Thyroid gland (tissue), 4 donors: ENCODE data around the gene OR6C70. TPM values are rescaled to one million over a fixed set of nuclear protein-coding genes. Genes with fewer than 3 reads are reported as not detected.
"Not testable (repeated sequence)": the region's sequence is repeated elsewhere in the genome, so short reads cannot be mapped to it uniquely, and the experiment has no call there.

Experiments used
- DNase-seq, 2 donors: peaks; one replicate each; pipeline ENCODE4 v3.0.0-alpha.2; 2019
- H3K27ac ChIP-seq, 3 donors: fragments of 200-600 bp; sonication (generic); 1 replicate in 2 of 3; 2 replicates in 1 of 3; pipeline ENCODE4 v1.5.1; 2016 to 2019; ENCODE audit warnings: mild to moderate bottlenecking in 1 of 3, moderate library complexity in 1 of 3
- H3K27me3 ChIP-seq: fragments of 200-600 bp; sonication (generic); one replicate; pipeline ENCODE4 v1.5.1; 2019
- H3K36me3 ChIP-seq, 2 donors: fragments of 200-600 bp; sonication (generic); one replicate each; pipeline ENCODE4 v1.5.1; 2016 to 2019
- H3K4me1 ChIP-seq, 2 donors: fragments of 200-600 bp; sonication (generic); one replicate each; pipeline ENCODE4 v1.5.1; 2017 to 2019
- H3K4me3 ChIP-seq, 3 donors: fragments of 200-600 bp; sonication (generic); replicated peaks in 1 of 3; 1 replicate in 2 of 3; 2 replicates in 1 of 3; pipeline ENCODE4 v1.5.1; 2016; ENCODE audit warnings: mild to moderate bottlenecking in 1 of 3
- H3K9me3 ChIP-seq: fragments of 200-600 bp; sonication (generic); one replicate; pipeline ENCODE4 v1.5.1; 2017
- POLR2A ChIP-seq, 2 donors: fragments of 450-650 bp; IDR thresholded peaks; one replicate each; pipeline ENCODE4 v1.6.1; 2017; ENCODE audit warnings: antibody characterized with exemption in 2 of 2, mild to moderate bottlenecking in 2 of 2, moderate library complexity in 1 of 2
- WGBS, 2 donors: methylation state at CpG; one replicate each; pipeline ENCODE4 v1.1.5; 2017; 5-methylcytosine and 5-hydroxymethylcytosine counted together
- intact Hi-C: fragments of 100-400 bp; cut with DNase I; formaldehyde crosslinking; loops from one replicate; pipeline ENCODE4 v1.15.1; 2023
- total RNA-seq, 4 donors: library from RNA; depleted of rRNA; stranded (reverse); fragments of >200 nt; gene quantifications; one replicate each; pipeline ENCODE4 v1.2.3, GENCODE V29; 2016
- TF ChIP-seq, protein P1 (sequence below), 6 experiments: fragments of 200-600 bp in 3 of 6; fragments of 450-650 bp in 3 of 6; sonication (generic) in 3 of 6; IDR thresholded peaks; one replicate each; pipeline ENCODE4 v1.5.1; 2016 to 2019; ENCODE audit warnings: antibody characterized with exemption in 6 of 6, mild to moderate bottlenecking in 2 of 6, inconsistent platforms in 1 of 6, moderate library complexity in 1 of 6

The OR6C70 gene
- total RNA-seq, 4 donors from 2014 or later = not detected

GRCh38 chr12:55469291-55469690 is 647 bp downstream of the OR6C70 start:
- no peak for DNase-seq
- TF ChIP-seq, protein P1, sequence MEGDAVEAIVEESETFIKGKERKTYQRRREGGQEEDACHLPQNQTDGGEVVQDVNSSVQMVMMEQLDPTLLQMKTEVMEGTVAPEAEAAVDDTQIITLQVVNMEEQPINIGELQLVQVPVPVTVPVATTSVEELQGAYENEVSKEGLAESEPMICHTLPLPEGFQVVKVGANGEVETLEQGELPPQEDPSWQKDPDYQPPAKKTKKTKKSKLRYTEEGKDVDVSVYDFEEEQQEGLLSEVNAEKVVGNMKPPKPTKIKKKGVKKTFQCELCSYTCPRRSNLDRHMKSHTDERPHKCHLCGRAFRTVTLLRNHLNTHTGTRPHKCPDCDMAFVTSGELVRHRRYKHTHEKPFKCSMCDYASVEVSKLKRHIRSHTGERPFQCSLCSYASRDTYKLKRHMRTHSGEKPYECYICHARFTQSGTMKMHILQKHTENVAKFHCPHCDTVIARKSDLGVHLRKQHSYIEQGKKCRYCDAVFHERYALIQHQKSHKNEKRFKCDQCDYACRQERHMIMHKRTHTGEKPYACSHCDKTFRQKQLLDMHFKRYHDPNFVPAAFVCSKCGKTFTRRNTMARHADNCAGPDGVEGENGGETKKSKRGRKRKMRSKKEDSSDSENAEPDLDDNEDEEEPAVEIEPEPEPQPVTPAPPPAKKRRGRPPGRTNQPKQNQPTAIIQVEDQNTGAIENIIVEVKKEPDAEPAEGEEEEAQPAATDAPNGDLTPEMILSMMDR (IDR thresholded peaks at IDR 0.05) = no peak
- no peak for TF ChIP-seq POLR2A (IDR thresholded peaks at IDR 0.05)
- intact Hi-C loops = no loop called here
- Histone ChIP-seq H3K27me3 (no peaks in the 10 kb centered on the region), H3K9me3 (no peaks in the 10 kb centered on the region), H3K36me3 (no peaks in the 10 kb centered on the region), H3K27ac (no peak overlapping the region), H3K4me3 (no peak overlapping the region), H3K4me1 (no peaks in the 10 kb centered on the region)
- 60 to 68% methylated on average over 2 of the region's 2 CpGs for WGBS, 2 donors

- WGBS, 2 donors = 52 to 58% methylated on average over 2 of the region's 2 CpGs
- no peaks in the 10 kb centered on the region for H3K4me1 ChIP-seq
- intact Hi-C loops = no loop called here
- no peak overlapping the region for H3K27ac ChIP-seq
- H3K36me3 ChIP-seq = no peaks in the 10 kb centered on the region
- H3K4me3 ChIP-seq = no peak overlapping the region
- DNase-seq = no peak
- H3K9me3 ChIP-seq = no peaks in the 10 kb centered on the region
- H3K27me3 ChIP-seq = no peaks in the 10 kb centered on the region
- TF ChIP-seq POLR2A (IDR thresholded peaks at IDR 0.05) = no peak
- TF ChIP-seq, protein P1 (IDR thresholded peaks at IDR 0.05) = no peak
These were observed 2.1 kb downstream of the OR6C70 start for GRCh38 chr12:55467836-55468235.

- WGBS, 2 donors = 91 to 100% methylated on average over 1 of the region's 1 CpG
These were observed 5.0 kb downstream of the OR6C70 start for GRCh38 chr12:55464926-55465325.

GRCh38 chr12:55448825-55449224 is 21.1 kb downstream of the OR6C70 start:
- H3K27me3 ChIP-seq = no peaks in the 10 kb centered on the region
- TF ChIP-seq, protein P1 (IDR thresholded peaks at IDR 0.05) = no peak
- no peak for TF ChIP-seq POLR2A (IDR thresholded peaks at IDR 0.05)
- H3K4me3 ChIP-seq = no peak overlapping the region
- no peaks in the 10 kb centered on the region for H3K9me3 ChIP-seq
- no peaks in the 10 kb centered on the region for H3K36me3 ChIP-seq
- no peaks in the 10 kb centered on the region for H3K4me1 ChIP-seq
- H3K27ac ChIP-seq = no peak overlapping the region
- DNase-seq = no peak
- intact Hi-C loops = no loop called here

More at GRCh38 chr12:55464926-55465325, 5.0 kb downstream of the OR6C70 start:
- H3K36me3 ChIP-seq, H3K9me3 ChIP-seq, H3K4me3 ChIP-seq, intact Hi-C loops, H3K4me1 ChIP-seq, H3K27ac ChIP-seq, DNase-seq, H3K27me3 ChIP-seq: not testable (repeated sequence)

- intact Hi-C loops = no loop called here
- no peaks in the 10 kb centered on the region for H3K36me3 ChIP-seq
These were observed 23.6 kb downstream of the OR6C70 start for GRCh38 chr12:55446326-55446725.

More at GRCh38 chr12:55446326-55446725, 23.6 kb downstream of the OR6C70 start:
- no peak overlapping the region for H3K27ac ChIP-seq
- WGBS, 2 donors = 88 to 90% methylated on average over 5 of the region's 5 CpGs
- H3K4me1 ChIP-seq = no peaks in the 10 kb centered on the region
- H3K27me3 ChIP-seq = no peaks in the 10 kb centered on the region
- no peak for DNase-seq
- TF ChIP-seq, protein P1 (IDR thresholded peaks at IDR 0.05) = no peak
- TF ChIP-seq POLR2A (IDR thresholded peaks at IDR 0.05) = no peak
- no peak overlapping the region for H3K4me3 ChIP-seq
- H3K9me3 ChIP-seq = no peaks in the 10 kb centered on the region
